GM19035 (cell line): ENCODE data around the gene SLC4A3.

Experiments
- ATAC-seq: cut with Tn5 transposase; IDR thresholded peaks from one replicate; pipeline ENCODE4 v1.9.1; 2021; ENCODE audit not compliant: unreplicated experiment

The SLC4A3 gene

DNA sequence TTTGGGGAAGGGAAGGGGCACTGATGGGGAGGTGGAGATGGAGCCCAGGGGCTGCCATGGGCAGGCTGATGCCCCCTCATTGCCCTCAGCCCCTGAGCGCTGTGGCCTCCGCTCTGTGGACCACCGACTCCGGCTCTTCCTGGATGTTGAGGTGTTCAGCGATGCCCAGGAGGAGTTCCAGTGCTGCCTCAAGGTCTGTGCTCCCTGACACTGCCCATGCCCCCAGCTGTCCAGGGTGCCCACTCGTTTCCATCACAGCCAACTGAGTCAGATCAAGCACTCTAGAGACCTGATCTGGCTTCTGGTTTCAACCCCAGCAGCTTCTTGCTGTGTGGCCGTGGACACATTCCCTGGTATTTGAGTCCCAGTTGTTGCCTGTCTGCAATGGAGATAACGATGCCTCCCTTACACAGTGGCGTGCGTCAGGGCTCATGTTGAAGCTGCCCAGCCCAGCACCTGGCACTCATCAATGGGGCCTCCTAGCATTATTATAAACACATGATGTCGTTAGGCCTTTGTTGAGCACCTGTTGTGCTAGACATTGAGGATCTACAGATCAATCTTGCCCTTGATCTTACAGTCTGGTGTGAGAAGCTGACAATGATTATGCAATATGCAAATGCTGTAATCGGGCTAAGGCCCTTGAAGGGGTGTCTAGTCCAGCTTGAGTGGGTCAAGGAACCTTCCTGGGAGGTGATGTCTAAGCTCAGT lies 15.4 kb upstream of the SLC4A3 start:
- ATAC-seq, result no peak

DNA sequence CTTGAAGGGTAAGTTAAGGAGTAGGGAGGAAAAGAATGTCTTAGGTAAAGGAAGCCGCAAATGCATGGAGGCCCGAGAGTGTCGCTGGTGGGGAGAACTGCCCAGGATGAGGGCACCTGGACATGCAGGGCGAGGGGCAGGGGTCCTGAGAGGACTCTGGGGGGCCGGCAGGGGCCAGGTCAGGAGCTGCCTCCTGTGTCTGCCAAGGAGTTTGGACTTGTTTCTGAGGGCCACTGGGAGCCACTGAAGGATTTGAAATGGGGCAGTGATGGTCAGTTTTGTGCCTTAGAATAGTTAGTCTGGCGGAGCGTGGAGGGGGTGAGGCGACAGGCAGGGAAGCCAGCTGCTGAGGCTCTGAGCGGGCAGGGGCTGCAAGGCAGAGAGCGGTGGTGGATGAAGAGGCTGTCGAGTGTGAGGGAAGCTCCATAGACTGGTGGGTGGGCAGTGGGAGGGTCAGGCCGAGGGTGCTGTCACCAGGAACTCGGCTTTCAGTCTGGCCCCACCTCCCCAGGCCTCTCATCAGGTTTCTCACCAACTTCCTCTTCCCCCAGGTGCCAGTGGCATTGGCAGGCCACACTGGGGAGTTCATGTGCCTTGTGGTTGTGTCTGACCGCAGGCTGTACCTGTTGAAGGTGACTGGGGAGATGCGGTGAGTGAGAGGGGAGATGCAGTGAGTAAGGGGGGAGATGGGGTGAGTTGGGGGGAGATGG lies 14.7 kb upstream of the SLC4A3 start:
- no peak for ATAC-seq

DNA sequence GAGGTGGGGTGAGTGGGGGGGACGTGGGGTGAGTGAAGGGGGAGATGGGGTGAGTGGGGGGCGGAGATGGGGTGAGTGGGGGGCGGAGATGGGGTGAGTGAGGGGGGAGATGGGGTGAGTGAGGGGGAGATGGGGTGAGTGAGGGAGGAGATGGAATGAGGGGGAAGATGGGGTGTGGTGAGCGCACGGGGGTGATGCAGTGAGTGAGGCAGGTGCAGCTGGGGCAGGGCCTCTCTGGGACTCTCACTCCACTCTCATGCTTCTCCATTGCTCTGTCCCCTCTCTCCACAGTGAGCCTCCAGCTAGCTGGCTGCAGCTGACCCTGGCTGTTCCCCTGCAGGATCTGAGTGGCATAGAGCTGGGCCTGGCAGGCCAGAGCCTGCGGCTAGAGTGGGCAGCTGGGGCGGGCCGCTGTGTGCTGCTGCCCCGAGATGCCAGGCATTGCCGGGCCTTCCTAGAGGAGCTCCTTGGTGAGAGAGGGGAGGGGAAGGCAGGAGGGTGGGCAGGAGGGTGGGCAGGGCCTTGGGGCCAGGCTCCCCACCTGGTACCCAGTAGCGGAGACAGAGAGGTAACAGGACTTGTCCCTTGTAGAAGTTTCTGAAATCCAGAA lies 13.9 kb upstream of the SLC4A3 start:
- ATAC-seq, result no peak

DNA sequence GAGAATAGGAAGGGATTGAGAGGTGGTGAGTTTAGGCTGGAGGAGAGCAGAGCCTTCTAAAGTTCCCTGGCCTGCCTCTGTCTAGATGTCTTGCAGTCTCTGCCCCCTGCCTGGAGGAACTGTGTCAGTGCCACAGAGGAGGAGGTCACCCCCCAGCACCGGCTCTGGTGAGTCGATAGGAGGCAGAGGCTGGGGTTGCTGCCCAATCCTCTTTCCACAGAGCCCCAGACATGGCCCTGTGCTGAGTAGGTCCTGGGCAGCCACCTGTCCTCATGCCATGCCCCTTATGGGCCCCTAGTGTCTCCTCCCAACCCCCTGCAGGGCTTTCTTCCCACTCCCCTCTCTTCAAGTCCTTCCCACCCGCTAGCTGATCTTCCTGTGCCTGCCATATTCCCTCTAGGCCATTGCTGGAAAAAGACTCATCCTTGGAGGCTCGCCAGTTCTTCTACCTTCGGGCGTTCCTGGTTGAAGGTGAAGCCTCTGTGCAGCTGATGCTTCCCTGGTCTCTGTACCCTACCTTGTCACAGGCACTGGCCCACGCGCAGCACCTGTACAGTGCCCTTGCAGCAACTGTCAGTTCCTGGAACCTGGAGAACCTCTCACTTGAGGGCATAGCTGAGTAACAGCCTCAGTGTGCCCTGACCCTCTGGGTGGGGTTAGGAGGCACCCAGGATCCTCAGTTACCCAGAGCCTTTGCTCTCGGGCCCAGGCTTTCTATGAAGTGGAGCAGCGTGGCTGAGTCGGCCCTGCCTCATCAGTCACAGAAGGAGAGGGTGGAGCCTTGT lies 13.2 kb upstream of the SLC4A3 start:
- no peak for ATAC-seq

DNA sequence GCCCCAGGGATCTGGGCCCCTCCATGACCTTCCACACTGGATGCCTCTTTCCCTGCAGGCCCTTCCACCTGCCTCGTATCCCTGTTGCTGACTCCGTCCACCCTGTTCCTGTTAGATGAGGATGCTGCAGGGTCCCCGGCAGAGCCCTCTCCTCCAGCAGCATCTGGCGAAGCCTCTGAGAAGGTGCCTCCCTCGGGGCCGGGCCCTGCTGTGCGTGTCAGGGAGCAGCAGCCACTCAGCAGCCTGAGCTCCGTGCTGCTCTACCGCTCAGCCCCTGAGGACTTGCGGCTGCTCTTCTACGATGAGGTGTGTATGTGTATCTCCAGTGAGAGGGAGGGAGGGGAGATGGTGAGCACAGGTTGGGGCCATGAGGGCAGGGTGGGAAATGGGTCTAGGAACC lies 12.4 kb upstream of the SLC4A3 start:
- ATAC-seq, result no peak

DNA sequence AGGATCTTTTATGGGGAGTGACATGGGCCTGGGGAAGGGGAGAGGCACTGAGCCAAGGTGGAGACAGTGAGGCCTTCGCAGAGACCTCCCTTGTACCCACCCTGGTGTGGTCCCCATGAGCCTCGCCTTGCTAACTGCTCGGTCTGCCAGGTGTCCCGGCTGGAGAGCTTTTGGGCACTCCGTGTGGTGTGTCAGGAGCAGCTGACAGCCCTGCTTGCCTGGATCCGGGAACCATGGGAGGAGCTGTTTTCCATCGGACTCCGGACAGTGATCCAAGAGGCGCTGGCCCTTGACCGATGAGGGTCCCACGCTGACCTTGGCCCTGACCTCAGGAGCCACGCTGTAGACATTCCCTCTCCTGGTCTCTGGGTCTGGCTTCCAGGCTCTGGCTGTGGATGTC lies 11.5 kb upstream of the SLC4A3 start:
- no peak for ATAC-seq

DNA sequence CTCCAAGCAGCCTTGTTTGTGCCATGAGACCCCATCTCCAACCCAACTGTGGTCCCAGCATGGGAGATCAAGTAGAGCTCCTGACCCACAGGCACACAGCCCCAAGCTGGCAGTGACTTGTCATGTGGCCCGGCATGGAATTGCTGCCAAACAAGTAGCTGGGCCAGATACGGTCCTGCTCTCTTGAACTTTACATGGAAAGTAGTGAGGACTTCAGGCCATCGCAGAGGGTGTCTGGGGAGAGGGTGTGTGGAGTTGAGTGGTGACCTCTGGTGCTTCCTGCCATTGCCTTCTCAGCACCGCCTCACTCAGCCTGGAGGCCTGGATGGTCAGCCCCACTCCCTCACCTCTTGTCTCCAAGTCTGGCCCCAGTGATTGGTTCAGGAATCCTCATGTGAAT lies 10.9 kb upstream of the SLC4A3 start:
- ATAC-seq, result no peak

DNA sequence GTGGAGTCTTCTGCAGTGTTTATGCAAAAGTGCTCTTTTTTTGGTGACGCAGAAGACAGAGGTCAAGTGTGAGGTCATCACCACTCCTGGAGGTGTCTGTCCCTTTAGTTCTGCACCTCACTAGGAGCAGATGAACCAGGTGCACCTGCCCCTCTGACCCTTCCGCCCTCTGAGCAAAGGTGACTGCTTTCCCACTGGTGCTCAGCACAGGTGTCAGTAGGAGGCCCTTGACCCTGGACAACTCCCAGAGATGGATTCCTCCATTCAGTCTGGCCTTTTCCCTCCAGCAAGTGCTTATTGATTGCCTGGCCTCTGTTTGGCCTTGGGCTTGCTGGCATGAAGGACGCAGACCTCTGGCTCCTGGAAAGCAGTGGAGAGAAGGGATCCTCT lies 8.7 kb upstream of the SLC4A3 start:
- ATAC-seq, result no peak

DNA sequence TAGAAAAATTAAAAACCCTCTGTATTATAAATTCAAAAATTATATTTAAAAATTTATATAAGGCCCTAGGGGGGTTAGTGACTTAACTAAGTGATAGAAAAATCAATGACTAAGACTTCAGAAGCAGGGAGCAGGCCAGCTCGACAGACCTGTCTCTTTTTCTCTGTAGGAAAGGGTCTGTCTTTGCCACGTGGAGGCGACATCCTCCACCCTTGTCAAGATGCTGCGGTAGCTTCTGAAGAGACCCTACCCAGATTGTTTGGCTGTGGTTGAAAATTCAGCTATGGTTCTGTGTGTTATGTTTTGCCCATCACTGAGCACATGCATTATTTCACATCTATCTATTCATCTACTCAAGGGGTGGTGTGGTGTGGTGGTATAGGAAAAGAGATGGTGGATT lies 8.2 kb upstream of the SLC4A3 start:
- no peak for ATAC-seq

DNA sequence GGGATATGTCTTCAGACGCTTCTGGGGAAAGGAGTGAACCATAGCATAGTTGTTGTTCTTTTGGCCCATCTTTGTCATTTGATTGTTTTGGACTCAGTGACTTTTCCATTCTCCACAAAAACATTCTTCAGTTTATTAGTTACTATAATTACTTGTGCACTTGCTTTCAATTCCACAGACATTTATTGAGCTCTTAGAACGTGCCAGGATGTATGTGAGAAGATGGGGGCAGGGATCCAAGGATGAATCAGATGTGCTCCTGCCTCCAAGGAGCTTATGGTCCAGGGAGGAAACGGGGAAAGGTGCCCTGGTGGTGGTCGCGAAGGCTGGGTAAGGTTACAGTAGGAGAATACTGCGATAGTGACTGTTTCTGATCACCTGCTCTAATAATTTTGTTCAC lies 6.9 kb upstream of the SLC4A3 start:
- ATAC-seq, result no peak

DNA sequence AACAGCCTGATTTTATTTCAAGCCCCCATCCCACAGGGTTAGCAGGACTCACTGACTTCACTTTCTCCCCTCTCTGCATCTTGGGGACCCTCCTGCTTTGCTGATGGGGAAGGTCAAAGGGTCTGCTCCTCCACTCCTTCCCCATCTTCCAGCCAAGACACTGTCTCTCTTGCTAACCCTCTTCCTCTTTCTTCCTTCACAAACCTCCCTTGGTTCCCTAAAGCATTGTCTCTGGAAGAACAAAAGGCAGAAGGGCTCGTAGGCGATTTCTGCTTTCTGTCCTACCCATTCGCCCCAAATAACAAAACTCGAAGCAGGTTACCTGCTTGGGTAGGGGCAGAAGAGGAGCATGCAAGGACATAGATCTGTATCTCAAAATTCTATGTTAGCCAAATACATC lies 5.5 kb upstream of the SLC4A3 start:
- ATAC-seq, result no peak

DNA sequence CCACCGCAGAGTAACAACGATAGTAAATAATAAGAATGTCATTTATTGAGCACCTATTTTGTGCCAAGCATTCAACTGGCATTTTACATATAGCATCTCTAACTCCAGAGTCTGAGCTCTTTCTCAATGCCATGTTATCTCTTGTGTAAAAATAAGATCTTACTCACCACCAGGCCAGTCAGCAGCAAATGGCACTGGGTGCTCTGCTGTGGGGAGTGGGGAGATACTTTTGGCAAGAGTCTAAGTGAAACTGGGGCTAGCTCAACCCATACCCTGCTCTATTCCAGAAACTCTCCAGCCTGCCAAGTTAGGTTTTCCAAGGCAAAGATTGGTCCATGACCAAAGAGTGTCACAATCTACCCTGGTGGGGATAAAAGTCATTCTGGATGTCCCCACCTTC lies 5.0 kb upstream of the SLC4A3 start:
- ATAC-seq, result no peak

DNA sequence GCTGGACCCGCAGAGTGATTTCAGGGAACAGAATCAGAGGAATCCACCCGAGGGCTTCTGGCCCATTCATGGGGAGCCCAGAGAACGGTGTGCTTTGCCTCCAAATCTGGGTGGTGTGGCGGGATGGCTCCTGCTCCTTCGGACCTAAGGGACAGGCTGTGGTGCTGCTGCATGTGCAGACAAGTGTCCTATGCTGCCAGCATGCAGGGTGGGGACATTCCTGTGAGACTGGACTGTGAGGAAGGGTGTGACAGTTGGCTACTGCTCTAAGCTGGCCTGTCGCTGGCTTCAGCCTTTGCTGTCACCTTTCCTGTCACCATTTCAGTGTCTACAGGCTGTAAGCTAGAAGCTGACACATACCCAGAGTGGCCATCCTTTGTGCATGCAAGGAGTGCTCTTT lies 2.9 kb upstream of the SLC4A3 start:
- ATAC-seq, result no peak

DNA sequence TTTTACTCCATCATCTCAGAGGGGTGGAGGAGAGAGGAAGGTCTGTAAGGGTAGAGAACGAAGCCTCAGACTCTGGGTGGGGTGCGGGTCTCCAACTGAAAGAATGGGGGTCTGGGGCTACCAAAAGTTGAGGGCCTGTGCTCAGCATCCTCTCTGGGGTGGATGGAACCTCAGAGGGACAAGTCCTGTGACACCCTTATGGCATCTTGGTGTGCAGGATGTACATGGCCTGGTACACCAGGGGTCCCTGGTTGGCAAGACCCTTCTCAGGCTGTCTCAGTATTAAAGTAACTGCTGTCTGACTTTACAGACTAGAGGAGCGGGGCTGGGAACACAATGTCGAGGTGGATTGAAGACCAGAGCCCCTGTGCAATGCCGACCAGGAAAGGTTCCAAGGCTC lies 2.3 kb upstream of the SLC4A3 start:
- no peak for ATAC-seq

DNA sequence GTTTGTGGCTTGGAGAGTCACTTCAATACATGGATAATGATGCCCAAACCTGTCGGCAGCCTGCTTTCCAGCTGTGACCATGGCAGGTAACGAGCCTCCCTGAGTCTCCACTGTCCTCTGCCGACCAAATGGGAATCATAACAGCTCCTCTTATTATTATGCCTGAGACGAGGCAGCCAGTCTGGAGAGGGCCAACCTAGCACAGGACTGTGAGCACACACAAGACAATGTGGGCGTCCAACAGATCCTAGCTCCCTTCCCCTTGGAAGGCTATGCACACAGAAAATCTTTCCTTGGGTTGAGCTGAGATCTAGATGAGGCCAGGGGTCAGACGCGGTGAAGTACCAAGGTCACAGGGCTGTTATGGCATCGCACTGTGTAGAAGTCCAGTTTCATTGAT lies 890 bp upstream of the SLC4A3 start:
- ATAC-seq, result no peak

DNA sequence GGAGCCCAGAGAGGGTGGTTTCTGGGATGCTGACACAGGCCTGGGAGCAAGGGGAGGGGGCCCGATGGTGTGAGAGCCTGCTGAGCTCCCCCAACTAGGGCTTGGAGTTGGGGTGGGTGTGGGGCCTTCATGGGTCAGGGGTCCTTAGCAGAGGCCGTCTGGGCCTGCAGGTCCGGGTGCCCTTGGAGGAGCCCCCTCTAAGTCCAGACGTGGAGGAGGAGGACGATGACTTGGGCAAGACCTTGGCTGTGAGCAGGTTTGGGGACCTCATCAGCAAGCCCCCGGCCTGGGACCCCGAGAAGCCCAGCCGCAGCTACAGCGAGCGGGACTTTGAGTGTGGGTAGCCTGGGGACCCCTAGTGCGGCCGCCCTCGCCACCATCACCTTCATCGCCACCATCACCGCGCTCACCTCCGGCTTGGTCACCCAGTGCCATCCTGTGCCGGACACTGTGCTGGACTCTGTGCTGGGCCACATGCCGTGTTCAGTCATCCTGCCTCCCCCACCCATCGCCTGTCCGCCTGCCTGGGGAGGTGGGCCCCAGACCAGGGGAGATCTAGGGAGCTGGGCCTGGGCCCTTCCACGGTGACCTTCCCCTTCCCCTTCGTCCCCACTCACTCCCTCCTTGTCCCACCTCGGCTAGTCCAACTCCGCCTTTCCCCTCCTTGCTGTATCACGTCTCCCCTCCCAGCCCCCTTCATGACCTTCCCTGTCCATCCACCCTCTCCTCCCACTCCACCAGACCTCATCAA lies 980 bp downstream of the SLC4A3 start:
- no peak for ATAC-seq

DNA sequence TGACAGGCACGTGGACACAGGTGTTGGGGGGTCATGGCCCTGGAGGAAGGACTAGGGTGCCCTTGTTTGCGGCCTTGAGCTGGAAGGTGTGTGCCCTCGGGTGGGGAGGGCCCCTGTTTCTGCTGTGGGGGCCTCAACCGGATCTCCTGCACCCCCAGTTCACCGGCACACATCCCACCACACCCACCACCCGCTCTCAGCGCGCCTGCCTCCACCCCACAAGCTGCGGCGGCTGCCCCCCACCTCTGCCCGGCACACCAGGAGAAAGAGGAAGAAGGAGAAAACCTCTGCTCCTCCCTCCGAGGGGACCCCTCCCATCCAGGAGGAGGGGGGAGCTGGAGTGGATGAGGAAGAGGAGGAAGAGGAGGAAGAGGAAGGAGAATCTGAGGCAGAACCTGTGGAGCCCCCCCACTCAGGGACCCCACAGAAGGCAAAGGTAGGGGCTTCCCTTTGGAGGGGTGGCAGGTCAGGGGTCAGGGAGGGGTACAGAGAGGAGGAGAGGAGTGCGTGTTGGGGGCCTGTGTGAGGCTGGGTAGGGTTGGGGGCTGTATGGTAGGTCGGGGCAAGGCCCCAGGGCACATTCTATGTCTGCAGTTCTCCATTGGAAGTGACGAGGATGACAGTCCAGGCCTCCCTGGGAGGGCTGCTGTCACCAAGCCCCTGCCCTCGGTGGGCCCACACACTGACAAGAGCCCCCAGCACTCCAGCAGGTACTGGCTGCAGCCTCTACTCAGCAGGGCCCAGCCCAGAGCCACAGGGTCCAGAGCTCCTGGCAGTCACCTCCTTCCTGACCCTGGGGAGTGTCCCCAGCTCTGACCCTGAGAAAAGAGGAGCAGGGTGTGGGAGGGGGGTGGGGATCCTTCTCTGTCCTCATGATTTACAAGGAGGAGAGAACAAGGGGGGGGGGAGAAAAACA lies 1.8 kb downstream of the SLC4A3 start:
- ATAC-seq, result no peak

DNA sequence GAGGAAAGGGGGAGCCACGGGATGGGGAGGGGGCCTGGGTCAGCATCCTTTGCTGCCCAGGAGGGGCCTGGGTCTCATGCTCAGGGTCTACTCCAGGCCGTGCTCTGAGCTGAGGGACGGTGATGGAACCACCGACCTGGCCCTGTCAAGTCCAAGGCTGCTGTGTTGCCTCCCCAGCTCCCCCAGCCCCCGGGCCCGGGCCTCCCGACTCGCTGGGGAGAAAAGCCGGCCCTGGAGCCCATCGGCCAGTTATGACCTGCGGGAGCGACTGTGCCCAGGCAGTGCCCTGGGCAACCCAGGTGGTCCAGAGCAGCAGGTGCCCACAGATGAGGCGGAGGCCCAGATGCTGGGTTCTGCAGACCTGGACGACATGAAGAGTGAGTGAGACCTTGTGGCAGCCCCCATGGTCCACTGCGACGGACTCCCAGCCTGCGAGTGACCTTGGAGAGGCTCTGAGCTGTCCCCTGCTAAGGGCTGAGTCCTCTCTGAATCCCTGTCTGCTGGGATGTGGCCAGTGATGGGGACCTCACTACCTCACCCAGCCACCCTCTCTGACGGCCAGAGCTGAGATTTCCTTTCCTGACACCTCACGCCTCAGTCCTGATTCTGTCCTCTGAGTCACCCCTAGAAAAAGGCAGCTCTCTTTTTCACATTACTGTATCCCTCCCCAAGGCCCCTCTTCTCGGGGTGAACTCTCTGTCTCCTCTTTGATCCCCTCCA lies 2.7 kb downstream of the SLC4A3 start:
- no peak for ATAC-seq

DNA sequence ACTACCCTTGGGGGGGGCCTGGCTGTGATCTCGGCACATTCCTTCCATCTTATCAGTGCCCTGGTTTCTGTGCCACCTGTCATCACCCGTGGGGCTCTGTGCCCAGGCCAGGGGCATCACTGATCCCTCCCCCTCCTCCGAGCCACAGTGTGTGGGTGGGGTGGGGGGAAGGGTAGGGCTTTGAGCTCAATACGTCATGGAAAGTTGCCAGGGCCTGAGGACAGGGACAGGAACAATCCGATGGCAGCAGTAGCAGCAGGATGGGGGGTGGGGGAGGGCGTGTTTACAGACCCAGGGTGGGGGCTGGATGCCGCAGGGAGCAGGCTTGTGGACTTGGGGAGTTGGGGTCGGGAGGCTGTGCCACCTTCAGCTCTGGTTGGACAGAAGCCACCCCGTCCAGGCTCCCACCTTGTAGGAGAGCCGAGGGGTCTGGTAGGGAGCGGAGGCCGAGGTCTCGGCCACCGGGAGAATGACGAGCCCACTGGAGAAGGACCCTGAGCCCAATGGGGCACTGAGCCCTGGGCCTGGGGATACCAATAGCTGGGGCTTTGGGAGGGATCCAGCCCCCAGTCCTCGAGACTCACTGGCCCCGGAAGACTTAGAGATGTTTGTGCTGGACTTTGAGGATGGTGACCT lies 3.5 kb downstream of the SLC4A3 start:
- ATAC-seq, result no peak
